Glomerular visceral epithelial cell (primary cell): ENCODE measurements around the gene MB.
"Not testable (repeated sequence)": the region's sequence is repeated elsewhere in the genome, so short reads cannot be mapped to it uniquely, and the experiment has no call there.

ENCODE experiments used
- DNase-seq: peaks from one replicate; pipeline ENCODE4 v3.0.0-alpha.2; 2016; ENCODE audit errors: extremely low spot score

The MB gene

GRCh38 chr22:35637254-35637653 lies 20.1 kb upstream of the MB start:
- no peak for DNase-seq

GRCh38 chr22:35634943-35635540 lies 17.9 kb upstream of the MB start:
- no peak for DNase-seq

- DNase-seq: no peak
Measured at GRCh38 chr22:35634015-35634414, 16.9 kb upstream of the MB start.

GRCh38 chr22:35633520-35633919 lies 16.4 kb upstream of the MB start:
- no peak for DNase-seq

DNA sequence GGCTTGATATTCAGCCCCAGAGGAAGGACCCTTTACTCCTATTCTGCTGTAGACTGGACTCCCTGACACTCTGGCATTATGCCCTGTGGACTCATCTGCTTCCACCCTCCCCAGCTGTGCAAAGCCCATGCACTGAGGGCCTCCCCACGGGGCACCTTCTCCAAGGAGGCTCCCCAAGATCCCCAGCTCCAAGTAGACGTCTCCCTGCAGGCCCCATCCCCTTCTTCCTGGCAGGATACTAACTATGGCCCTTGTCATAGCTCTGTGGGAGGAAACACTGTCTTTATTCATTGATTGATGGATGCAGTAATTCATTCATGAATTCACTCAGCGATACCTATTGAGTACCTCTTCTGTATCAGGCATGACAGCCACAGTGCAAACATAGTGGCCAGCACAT lies 15.8 kb upstream of the MB start:
- no peak for DNase-seq

GRCh38 chr22:35631597-35631996 lies 14.5 kb upstream of the MB start:
- peak; percentile 40 for DNase-seq

DNA sequence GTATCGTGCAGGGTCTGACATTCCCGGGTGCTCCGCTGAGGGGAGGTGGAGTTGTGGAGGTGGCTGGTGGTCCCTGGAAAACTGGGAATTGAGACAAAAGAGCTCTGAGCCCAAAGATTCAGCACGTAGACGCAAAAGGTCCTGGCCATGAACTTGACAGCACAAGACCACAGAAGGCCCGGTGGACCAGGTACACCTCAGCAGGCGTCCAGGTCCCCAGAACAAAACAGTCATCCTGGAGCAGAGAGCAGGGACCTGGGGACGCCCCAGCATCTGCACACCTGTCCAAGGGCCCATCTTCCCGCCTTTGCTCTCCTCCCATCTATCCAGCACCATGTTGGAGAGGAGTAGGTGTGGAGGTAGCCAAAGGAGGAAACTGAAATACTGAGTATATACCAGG lies 13.8 kb upstream of the MB start:
- DNase-seq: no peak

DNA sequence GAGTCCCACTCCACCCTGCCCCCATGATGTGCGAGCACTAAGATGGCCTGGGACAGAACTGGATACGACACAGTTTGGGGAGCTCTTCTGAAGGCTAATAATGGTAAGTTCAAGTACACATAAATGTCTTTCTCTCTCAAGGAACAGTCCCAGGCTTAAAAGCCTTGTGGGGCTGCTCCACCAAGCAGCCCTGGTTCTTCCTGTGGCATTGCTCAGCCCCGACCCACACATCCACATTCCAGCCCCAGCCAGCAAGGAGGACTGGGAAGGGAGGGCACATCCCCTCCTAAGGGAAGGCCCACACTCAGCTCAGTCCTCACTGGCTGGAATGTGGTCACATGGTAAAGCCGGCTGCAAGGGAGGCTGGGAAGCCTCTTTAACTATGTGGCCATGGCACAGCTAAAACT lies 13.3 kb upstream of the MB start:
- peak; percentile 52 for DNase-seq

GRCh38 chr22:35629406-35630216 lies 12.5 kb upstream of the MB start:
- DNase-seq: peak; percentile 98

DNA sequence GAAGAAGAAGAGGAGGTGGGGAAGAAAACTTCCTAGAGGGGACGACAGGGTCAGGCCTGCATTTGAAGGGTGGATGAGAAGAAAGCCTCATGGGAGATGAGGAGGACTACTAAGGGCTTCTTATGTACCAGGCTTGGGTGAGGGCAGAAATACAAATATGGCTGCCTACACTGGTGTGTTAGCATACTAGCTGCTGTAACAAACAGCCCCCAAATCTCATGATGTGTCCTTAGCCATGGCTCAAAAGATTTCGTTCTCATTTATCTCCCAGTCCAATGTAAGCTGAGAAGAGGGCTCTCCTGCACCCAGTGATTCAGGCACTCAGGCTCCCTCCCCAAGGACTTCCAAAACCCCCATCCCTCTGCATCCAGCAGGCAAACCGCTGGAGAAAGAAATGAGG lies 11.6 kb upstream of the MB start:
- DNase-seq: no peak

- DNase-seq: peak; percentile 97
Measured at GRCh38 chr22:35627267-35628041, 10.3 kb upstream of the MB start.

DNA sequence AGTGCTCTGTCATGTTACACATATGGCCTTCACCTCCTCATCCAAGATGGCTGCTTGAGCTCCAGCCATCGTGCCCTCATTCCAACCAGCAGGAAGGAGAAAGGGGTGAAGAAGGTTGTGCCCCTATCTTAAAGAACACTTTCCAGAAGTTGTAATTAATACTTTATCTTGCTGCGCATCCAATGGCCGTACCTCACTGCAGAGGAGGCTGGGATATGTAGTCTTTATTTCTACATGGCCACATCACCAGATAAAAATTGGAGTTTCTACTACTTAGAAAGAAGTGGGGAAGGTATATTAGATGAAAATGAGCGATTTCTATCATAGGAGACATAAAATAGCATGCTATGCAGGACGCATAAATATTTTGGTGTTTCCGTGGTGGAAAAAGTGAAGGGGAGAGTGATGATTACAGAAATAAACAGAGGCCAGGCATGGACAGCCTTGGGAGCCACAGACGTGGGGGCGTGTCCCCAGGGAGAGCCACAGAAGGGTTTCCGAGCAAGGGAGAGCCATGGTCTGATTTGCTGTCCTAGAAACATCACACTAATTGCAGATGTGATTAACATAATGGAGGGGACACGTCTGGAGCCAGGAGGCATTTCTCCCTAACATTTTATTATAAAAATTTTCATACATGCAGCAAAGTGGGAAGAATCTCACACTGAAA lies 8.8 kb upstream of the MB start:
- DNase-seq: no peak

DNA sequence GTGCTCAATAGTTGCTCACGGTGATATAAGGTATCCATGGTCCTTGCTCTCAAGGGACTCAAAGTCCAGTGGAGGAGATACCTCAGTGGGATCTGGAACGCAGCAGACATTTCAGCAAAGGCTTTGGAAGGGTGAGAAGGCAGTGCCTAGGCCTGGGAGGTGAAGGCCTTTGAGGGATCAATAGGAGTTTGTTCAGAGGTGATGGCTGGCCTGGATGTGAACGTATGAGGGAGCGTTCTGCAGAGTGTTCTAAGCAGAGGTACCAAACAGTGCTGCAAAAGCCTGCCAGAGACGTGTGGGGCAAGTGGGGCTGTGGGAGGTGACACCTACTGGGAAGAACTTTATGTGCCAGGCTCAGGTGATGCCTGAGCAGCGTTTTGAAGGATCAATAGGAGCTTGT lies 7.4 kb upstream of the MB start:
- no peak for DNase-seq

- not testable (repeated sequence) for DNase-seq
Measured at GRCh38 chr22:35623885-35624284, 6.8 kb upstream of the MB start.

GRCh38 chr22:35622191-35622913 lies 5.2 kb upstream of the MB start:
- no peak for DNase-seq

DNA sequence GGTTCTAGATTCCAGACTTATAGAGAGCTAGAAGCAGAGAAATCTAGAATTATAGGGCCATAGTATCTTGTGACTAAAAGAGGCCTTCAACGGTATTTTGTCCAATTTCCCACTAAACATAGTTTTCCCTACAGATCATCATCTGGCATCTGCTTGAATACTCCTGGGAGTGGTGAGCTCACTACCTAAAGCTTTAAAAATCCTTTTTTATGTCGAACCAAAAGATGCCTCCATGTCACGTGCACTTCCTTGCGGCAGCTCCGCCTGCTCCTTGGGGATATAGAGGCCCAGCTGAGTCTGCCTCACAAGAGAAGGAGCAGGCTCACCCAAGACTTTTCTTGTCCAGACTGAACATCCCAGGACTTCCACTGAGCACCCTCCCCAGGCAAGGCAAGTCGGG lies 4.3 kb upstream of the MB start:
- no peak for DNase-seq

GRCh38 chr22:35620624-35621251 lies 3.6 kb upstream of the MB start:
- DNase-seq: no peak

DNA sequence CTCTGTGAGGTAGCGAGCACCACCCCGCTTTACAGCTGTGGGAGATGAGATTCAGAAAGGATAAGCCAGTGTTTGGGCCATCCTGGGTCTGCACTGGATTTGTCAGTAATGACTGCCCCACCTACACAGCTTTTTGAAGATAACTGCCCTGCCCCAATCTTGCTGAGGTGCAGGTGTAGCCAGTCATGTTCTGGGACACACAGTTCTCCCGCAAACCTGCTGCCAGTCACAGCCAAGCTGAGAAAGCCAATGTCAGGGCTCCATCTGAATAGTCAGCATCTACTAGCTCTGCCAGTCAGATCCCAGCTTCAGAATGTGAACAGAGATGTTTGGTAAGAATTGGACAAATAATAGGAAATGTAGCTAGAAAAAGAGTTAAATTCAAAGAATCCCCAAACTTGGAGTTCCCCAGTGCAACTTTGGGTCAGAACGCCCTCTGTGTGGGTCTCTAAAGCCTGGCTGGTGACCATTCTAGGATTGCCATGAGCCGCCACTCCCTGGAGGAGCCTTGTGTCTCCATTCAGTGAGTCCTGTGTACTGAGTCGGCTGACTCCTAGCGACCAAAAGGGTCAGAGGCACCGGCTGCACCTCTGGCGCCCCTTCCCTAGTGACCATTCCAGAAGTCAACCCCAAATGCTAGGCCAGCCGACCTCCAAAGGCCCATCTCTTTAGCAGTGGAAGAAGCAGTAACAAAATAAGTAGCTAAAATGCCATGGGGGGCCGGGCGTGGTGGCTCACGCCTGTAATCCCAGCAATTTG lies 2.4 kb upstream of the MB start:
- no peak for DNase-seq

- DNase-seq: no peak
Measured at GRCh38 chr22:35618427-35619223, 1.5 kb upstream of the MB start.

- DNase-seq: no peak
Measured at GRCh38 chr22:35616043-35616442, 1.1 kb downstream of the MB start.
